Ascending aorta (tissue), 2 donors: Measurements from ENCODE around the gene ST7L. TPM values are rescaled to one million over a fixed set of nuclear protein-coding genes. Genes with fewer than 3 reads are reported as not detected.
"Not testable (repeated sequence)": the region's sequence is repeated elsewhere in the genome, so short reads cannot be mapped to it uniquely, and the experiment has no call there.

Experiments used
- DNase-seq, 2 donors: peaks; one replicate each; pipeline ENCODE4 v3.0.0-alpha.2; 2019; ENCODE audit warnings: low spot score in 2 of 2
- H3K27ac ChIP-seq, 2 donors: fragments of 200-600 bp; sonication (generic); one replicate each; pipeline ENCODE4 v1.5.1; 2016 to 2017; ENCODE audit warnings: mild to moderate bottlenecking in 1 of 2
- H3K27me3 ChIP-seq: fragments of 200-600 bp; sonication (generic); one replicate; pipeline ENCODE4 v1.5.1; 2017
- H3K36me3 ChIP-seq, 2 donors: fragments of 200-600 bp; sonication (generic); one replicate each; pipeline ENCODE4 v1.5.1; 2016
- H3K4me1 ChIP-seq, 2 donors: fragments of 200-600 bp; sonication (generic); one replicate each; pipeline ENCODE4 v1.5.1; 2016 to 2017; ENCODE audit warnings: mild to moderate bottlenecking in 1 of 2
- H3K4me3 ChIP-seq, 2 donors: fragments of 200-600 bp; sonication (generic); one replicate each; pipeline ENCODE4 v1.5.1; 2016 to 2017; ENCODE audit warnings: mild to moderate bottlenecking in 1 of 2
- H3K9me3 ChIP-seq, 2 donors: fragments of 200-600 bp; sonication (generic); one replicate each; pipeline ENCODE4 v1.5.1; 2016
- CTCF ChIP-seq, 3 experiments: fragments of 200-600 bp in 2 of 3; fragments of 450-650 bp in 1 of 3; sonication (generic) in 2 of 3; IDR thresholded peaks; one replicate each; pipeline ENCODE4 v1.5.1; 2016 to 2019; ENCODE audit warnings: antibody characterized with exemption in 3 of 3, mild to moderate bottlenecking in 1 of 3, moderate library complexity in 1 of 3
- intact Hi-C: fragments of 100-400 bp; cut with DNase I; formaldehyde crosslinking; loops from one replicate; pipeline ENCODE4 v1.15.1; 2023
- total RNA-seq: library from RNA; depleted of rRNA; stranded (reverse); fragments of >200 nt; gene quantifications from one replicate; pipeline ENCODE4 v1.1.0, GENCODE V29; 2016

ST7L gene
- total RNA-seq, 1 donor from 2014 or later = 4.0 TPM

GRCh38 chr1:112625696-112626095 lies 6.8 kb upstream of the ST7L start:
- no peak for DNase-seq
- no peak overlapping the region for H3K4me3 ChIP-seq
- intact Hi-C loops = no loop called here
- no peaks in the 10 kb centered on the region for H3K27me3 ChIP-seq
- no peaks in the 10 kb centered on the region for H3K9me3 ChIP-seq
- TF ChIP-seq CTCF (IDR thresholded peaks at IDR 0.05) = no peak
- peaks cover 0 to 26% of the 10 kb centered on the region in 2 donors for H3K4me1 ChIP-seq
- no peak overlapping the region for H3K27ac ChIP-seq
- no peaks in the 10 kb centered on the region for H3K36me3 ChIP-seq

GRCh38 chr1:112624493-112624892 lies 5.6 kb upstream of the ST7L start:
- H3K9me3 ChIP-seq, H3K36me3 ChIP-seq, H3K27me3 ChIP-seq, intact Hi-C loops, DNase-seq, H3K4me3 ChIP-seq: not testable (repeated sequence)
- Histone ChIP-seq H3K27ac (peak overlapping the region in 1 of 2 donors; percentile 2), H3K4me1 (peaks cover 0 to 27% of the 10 kb centered on the region in 2 donors)

- H3K36me3 ChIP-seq = peaks cover 0 to 2% of the 10 kb centered on the region in 2 donors
- peak overlapping the region; percentile 96 to 100 for H3K27ac ChIP-seq
- peak overlapping the region; percentile 83 to 84 for H3K4me3 ChIP-seq
- peaks cover 5 to 27% of the 10 kb centered on the region in 2 donors for H3K4me1 ChIP-seq
- no peaks in the 10 kb centered on the region for H3K9me3 ChIP-seq
- TF ChIP-seq CTCF (IDR thresholded peaks at IDR 0.05) = no peak
- DNase-seq = no peak
- intact Hi-C loops = no loop called here
- no peaks in the 10 kb centered on the region for H3K27me3 ChIP-seq
These were observed 1.4 kb upstream of the ST7L start for GRCh38 chr1:112620377-112620695.

GRCh38 chr1:112619518-112620376 lies 806 bp upstream of the ST7L start, which contains the start of gene CAPZA1:
TSS of gene CAPZA1 (plus strand) at chr1:112619832. CDS start at chr1:112619845, 13 bp downstream.
- Histone ChIP-seq H3K4me1 (peaks cover 5 to 22% of the 10 kb centered on the region in 2 donors), H3K36me3 (peaks cover 0 to 8% of the 10 kb centered on the region in 2 donors), H3K27me3 (no peaks in the 10 kb centered on the region), H3K9me3 (no peaks in the 10 kb centered on the region), H3K27ac (peak within 1 kb of the TSS; percentile 96 to 100), H3K4me3 (peak within 1 kb of the TSS; percentile 83 to 84)
- no peak for TF ChIP-seq CTCF (IDR thresholded peaks at IDR 0.05)
- intact Hi-C loops = loop anchor here (1.0 to 5.0 kb wide), 7 partner anchors 55 to 335 kb away; partner anchors contain the start of genes MOV10, PPM1J and RHOC
- peak; percentile 72 to 95 for DNase-seq

GRCh38 chr1:112618114-112618720 lies 724 bp downstream of the ST7L start:
- Histone ChIP-seq H3K36me3 (peaks cover 5 to 8% of the 10 kb centered on the region in 2 donors), H3K4me3 (peak overlapping the region; percentile 83 to 84), H3K27ac (peak overlapping the region; percentile 96 to 100), H3K9me3 (no peaks in the 10 kb centered on the region), H3K27me3 (no peaks in the 10 kb centered on the region), H3K4me1 (peaks cover 5 to 22% of the 10 kb centered on the region in 2 donors)
- intact Hi-C loops = loop anchor here (2.0 to 5.0 kb wide), 6 partner anchors 57 to 337 kb away; partner anchors contain the start of genes MOV10 and PPM1J
- no peak for DNase-seq
- TF ChIP-seq CTCF (IDR thresholded peaks at IDR 0.05) = no peak
